OCI-LY7 (cell line): Measurements from ENCODE around the gene LYPD5. TPM values are rescaled to one million over a fixed set of nuclear protein-coding genes. Genes with fewer than 3 reads are reported as not detected.

Experiments used
- BruUV-seq: library from RNA; stranded (reverse); fragments of 400-500 nt; replicated peaks from 2 replicates; lab custom pipeline; 2021; lab: Mats Ljungman, UMichigan
- CTCF ChIA-PET: fragments of 300-600 bp; sonication (Branson Sonifier 250); formaldehyde crosslinking; loops from one replicate; lab custom pipeline; 2022; ENCODE audit warnings: antibody characterized with exemption; ENCODE audit not compliant: unreplicated experiment; lab: Charles Lee
- POLR2A ChIA-PET: fragments of 300-600 bp; sonication (Branson Sonifier 250); formaldehyde crosslinking; loops from one replicate; lab custom pipeline; 2022; ENCODE audit warnings: antibody characterized with exemption; lab: Charles Lee
- DNase-seq: peaks from one replicate; pipeline ENCODE4 v3.0.0-alpha.2; 2015; ENCODE audit warnings: low spot score
- H2AFZ ChIP-seq: fragments of 200-600 bp; sonication (generic), shearing (Covaris generic); 2 replicates; pipeline ENCODE4 v1.6.1; 2014; ENCODE audit warnings: mild to moderate bottlenecking, antibody characterized with exemption, low read length, moderate library complexity
- H3K27ac ChIP-seq: fragments of 200-600 bp; sonication (generic); 2 replicates; pipeline ENCODE4 v1.5.1; 2014; ENCODE audit warnings: mixed run types, low read depth, mild to moderate bottlenecking, moderate library complexity, low read length, inconsistent platforms; ENCODE audit not compliant: poor library complexity, severe bottlenecking
- H3K36me3 ChIP-seq: fragments of 200-600 bp; sonication (generic); 2 replicates; pipeline ENCODE4 v1.6.1; 2014; ENCODE audit warnings: mild to moderate bottlenecking, antibody characterized with exemption, low read length, moderate library complexity, mixed read lengths; ENCODE audit not compliant: insufficient read depth
- H3K4me1 ChIP-seq: fragments of 200-600 bp; sonication (generic); 2 replicates; pipeline ENCODE4 v1.5.1; 2014; ENCODE audit warnings: mild to moderate bottlenecking, low read length; ENCODE audit not compliant: insufficient read depth, poor library complexity, severe bottlenecking
- H3K4me2 ChIP-seq: fragments of 200-600 bp; sonication (generic); 2 replicates; pipeline ENCODE4 v1.6.1; 2014; ENCODE audit warnings: mild to moderate bottlenecking, low read length
- H3K4me3 ChIP-seq: fragments of 200-600 bp; sonication (generic); 2 replicates; pipeline ENCODE4 v1.5.1; 2014; ENCODE audit warnings: mild to moderate bottlenecking, low read depth, low read length; ENCODE audit not compliant: poor library complexity, severe bottlenecking
- H3K79me2 ChIP-seq: fragments of 200-600 bp; sonication (generic); 2 replicates; pipeline ENCODE4 v1.6.1; 2016; ENCODE audit warnings: low read depth, mild to moderate bottlenecking, low read length, moderate library complexity, mixed read lengths; ENCODE audit not compliant: insufficient read depth
- H3K9me2 ChIP-seq: fragments of 200-600 bp; sonication (generic); 2 replicates; pipeline ENCODE4 v1.6.1; 2016; ENCODE audit warnings: mild to moderate bottlenecking, low read length, mixed read lengths; ENCODE audit not compliant: insufficient read depth
- H3K9me3 ChIP-seq: fragments of 200-600 bp; sonication (generic); 2 replicates; pipeline ENCODE4 v1.6.1; 2014; ENCODE audit warnings: mild to moderate bottlenecking, mixed run types, low read length, mixed read lengths
- H4K20me1 ChIP-seq: fragments of 200-600 bp; sonication (generic); 2 replicates; pipeline ENCODE4 v1.6.1; 2014; ENCODE audit warnings: mild to moderate bottlenecking, antibody characterized with exemption, low read length, moderate library complexity, mixed read lengths; ENCODE audit not compliant: insufficient read depth
- CTCF ChIP-seq: fragments of 200-600 bp; sonication (generic); conservative IDR thresholded peaks from 2 replicates; pipeline ENCODE4 v1.5.1; 2014; ENCODE audit warnings: mild to moderate bottlenecking, antibody characterized with exemption, low read length, moderate library complexity, mixed read lengths
- EZH2phosphoT487 ChIP-seq: fragments of 200-600 bp; sonication (generic); IDR thresholded peaks from 2 replicates; pipeline ENCODE4 v1.6.1; 2018; ENCODE audit warnings: low read depth, borderline replicate concordance, mild to moderate bottlenecking, mixed run types, antibody characterized with exemption, low read length, moderate library complexity, mixed read lengths
- intact Hi-C: fragments of 100-400 bp; cut with micrococcal nuclease; formaldehyde crosslinking; loops from one replicate; pipeline ENCODE4 v1.10.0; 2022; ENCODE audit not compliant: unreplicated experiment
- total RNA-seq, 2 experiments: library from RNA; depleted of rRNA in 1 of 2; stranded (reverse); fragments of >200 nt in 1 of 2; shearing (Covaris generic) in 1 of 2; gene quantifications; 2 replicates each; pipeline ENCODE4 v1.2.3, GENCODE V29; 2014 to 2022

LYPD5 gene
- total RNA-seq, 2 experiments from 2014 or later: not detected

- H3K9me2 ChIP-seq: no peaks in the 10 kb centered on the region
- no peaks in the 10 kb centered on the region for H4K20me1 ChIP-seq
- H3K4me1 ChIP-seq: peaks cover 35% of the 10 kb centered on the region
- no peak overlapping the region for H3K4me2 ChIP-seq
- TF ChIP-seq EZH2phosphoT487 (no peak), CTCF (no peak)
- no TSS peak for BruUV-seq
- no peaks in the 10 kb centered on the region for H3K9me3 ChIP-seq
- H3K36me3 ChIP-seq: peaks cover 80% of the 10 kb centered on the region
- peaks cover 26% of the 10 kb centered on the region; the same call in 1 of the 2 replicates for H3K79me2 ChIP-seq
- CTCF ChIA-PET: no interaction called here
- DNase-seq: no peak
- H3K27ac ChIP-seq: no peak overlapping the region
- POLR2A ChIA-PET: interaction anchor here (0.6 kb wide), 1 partner anchor 27 kb away, joined by 3 read pairs; no protein-coding TSS in a partner anchor
- intact Hi-C loops: no loop called here
- H3K4me3 ChIP-seq: no peak overlapping the region
- no peak overlapping the region for H2AFZ ChIP-seq
Observed at GRCh38 chr19:43749898-43750297, 52.3 kb downstream of the LYPD5 start.

GRCh38 chr19:43749152-43749551 lies 53.1 kb downstream of the LYPD5 start:
- TF ChIP-seq CTCF: no peak
- no peak for TF ChIP-seq EZH2phosphoT487
- Histone ChIP-seq H3K4me2 (no peak overlapping the region), H3K27ac (no peak overlapping the region), H2AFZ (no peak overlapping the region), H3K9me2 (no peaks in the 10 kb centered on the region), H3K36me3 (peaks cover 87% of the 10 kb centered on the region), H3K9me3 (no peaks in the 10 kb centered on the region), H3K79me2 (peaks cover 25% of the 10 kb centered on the region; the same call in 1 of the 2 replicates), H3K4me3 (no peak overlapping the region), H3K4me1 (peaks cover 39% of the 10 kb centered on the region), H4K20me1 (no peaks in the 10 kb centered on the region)
- intact Hi-C loops: no loop called here
- ChIA-PET POLR2A (no interaction called here), CTCF (no interaction called here)
- no peak for DNase-seq
- no TSS peak for BruUV-seq

- Histone ChIP-seq H3K4me2 (no peak overlapping the region), H3K79me2 (peaks cover 21% of the 10 kb centered on the region; the same call in 1 of the 2 replicates), H3K4me1 (peaks cover 36% of the 10 kb centered on the region), H3K4me3 (no peak overlapping the region), H3K27ac (no peak overlapping the region), H4K20me1 (no peaks in the 10 kb centered on the region), H3K36me3 (peaks cover 92% of the 10 kb centered on the region), H2AFZ (no peak overlapping the region), H3K9me3 (no peaks in the 10 kb centered on the region), H3K9me2 (no peaks in the 10 kb centered on the region)
- intact Hi-C loops: no loop called here
- TF ChIP-seq CTCF (no peak), EZH2phosphoT487 (no peak)
- CTCF ChIA-PET: no interaction called here
- POLR2A ChIA-PET: no interaction called here
- BruUV-seq: no TSS peak
- no peak for DNase-seq
Observed at GRCh38 chr19:43748685-43749084, 53.6 kb downstream of the LYPD5 start.
